Natural killer cell (primary cell): ENCODE measurements around the gene C11orf54. TPM values are rescaled to one million over a fixed set of nuclear protein-coding genes. Genes with fewer than 3 reads are reported as not detected.

ENCODE experiments used
- ATAC-seq, 3 donors: fragments of 150-1000 bp in 2 of 3; fragments of 200-7000 bp in 1 of 3; cut with Tn5 transposase; 1 replicate in 1 of 3; 2 replicates in 2 of 3; pipeline ENCODE4 v1.10.0; 2021; ENCODE audit warnings: mild to moderate bottlenecking in 2 of 3, moderate library complexity in 2 of 3
- DNase-seq, 2 donors: peaks; one replicate each; pipeline versions ENCODE4 v3.0.0 to v3.0.0-alpha.2; 2013 to 2021; ENCODE audit warnings: mixed read lengths in 1 of 2
- H3K27ac ChIP-seq: one replicate; pipeline ENCODE4 v1.5.1; 2013; ENCODE audit warnings: mild to moderate bottlenecking, low read length
- H3K27me3 ChIP-seq: one replicate; pipeline ENCODE4 v1.6.1; 2013; ENCODE audit warnings: low read length; ENCODE audit not compliant: control insufficient read depth, insufficient read depth
- H3K36me3 ChIP-seq: one replicate; pipeline ENCODE4 v1.6.1; 2013; ENCODE audit warnings: low read length; ENCODE audit not compliant: control insufficient read depth, insufficient read depth
- H3K4me1 ChIP-seq: one replicate; pipeline ENCODE4 v1.6.1; 2013; ENCODE audit warnings: low read length; ENCODE audit not compliant: control insufficient read depth, insufficient read depth
- H3K4me3 ChIP-seq: one replicate; pipeline ENCODE4 v1.5.1; 2013; ENCODE audit warnings: low read length
- H3K9me3 ChIP-seq: one replicate; pipeline ENCODE4 v1.6.1; 2013; ENCODE audit warnings: low read length; ENCODE audit not compliant: control insufficient read depth, insufficient read depth
- H3K27ac Mint-ChIP-seq, 2 donors: one replicate each; pipeline ENCODE4 v1.8.0; 2022; ENCODE audit warnings: mild to moderate bottlenecking in 2 of 2, mixed read lengths in 2 of 2, moderate library complexity in 1 of 2
- H3K27me3 Mint-ChIP-seq, 2 donors: one replicate each; pipeline ENCODE4 v1.8.0; 2022; ENCODE audit warnings: low read depth in 2 of 2, mixed read lengths in 2 of 2
- H3K36me3 Mint-ChIP-seq: one replicate; pipeline ENCODE4 v1.8.0; 2022; ENCODE audit warnings: mixed read lengths
- H3K4me1 Mint-ChIP-seq, 2 donors: one replicate each; pipeline ENCODE4 v1.8.0; 2022; ENCODE audit warnings: mixed read lengths in 2 of 2
- H3K4me3 Mint-ChIP-seq: one replicate; pipeline ENCODE4 v1.8.0; 2022; ENCODE audit warnings: mild to moderate bottlenecking, moderate library complexity, mixed read lengths
- H3K9me3 Mint-ChIP-seq, 2 donors: one replicate each; pipeline ENCODE4 v1.8.0; 2022; ENCODE audit warnings: mixed read lengths in 2 of 2
- WGBS: methylation state at CpG from one replicate; pipeline ENCODE4 v1.1.7; 2013; ENCODE audit warnings: missing lambda C conversion rate; ENCODE audit not compliant: insufficient coverage; 5-methylcytosine and 5-hydroxymethylcytosine counted together
- intact Hi-C: fragments of 100-400 bp; cut with micrococcal nuclease; formaldehyde crosslinking; loops from one replicate; pipeline ENCODE4 v1.14.2; 2022
- total RNA-seq, 4 donors: library from RNA; stranded (reverse); fragments of 120-200 nt in 1 of 4; gene quantifications; one replicate each; pipeline versions ENCODE4 v1.2.3 to v1.2.4, GENCODE V29; 2013 to 2022
- TF ChIP-seq, protein P1 (sequence below): fragments of 200-600 bp; IDR thresholded peaks from one replicate; pipeline ENCODE4 v1.8.0; 2022; ENCODE audit warnings: antibody characterized with exemption

The C11orf54 gene
- total RNA-seq, 3 donors from 2014 or later (not counting 1 experiment from before 2014, with no cell fraction given): 15.5 to 25.0 (median 22.7) TPM

DNA sequence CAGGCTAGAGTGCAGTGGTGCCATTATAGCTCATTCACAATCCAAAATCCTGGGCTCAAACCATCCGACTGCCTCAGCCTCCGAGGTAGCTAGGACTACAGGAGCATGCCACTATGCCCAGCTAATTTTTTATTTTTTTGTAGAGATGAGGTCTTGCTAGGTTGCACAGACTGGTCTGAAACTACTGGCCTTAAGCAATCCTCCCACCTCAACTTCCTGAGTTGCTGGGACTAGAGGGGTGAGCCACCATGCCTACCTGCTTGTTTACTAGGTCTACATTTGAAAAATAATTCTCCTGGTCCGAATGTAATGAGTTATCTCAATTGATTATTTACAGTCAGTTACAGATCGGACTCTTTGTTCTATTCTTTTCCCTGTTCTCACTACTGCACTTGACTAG lies 22.2 kb upstream of the C11orf54 start:
- DNase-seq (no peak), ATAC-seq (no peak)
- H3K36me3 ChIP-seq: peaks cover 22% of the 10 kb centered on the region
- H3K27me3 Mint-ChIP-seq: no peaks in the 10 kb centered on the region
- H3K4me1 Mint-ChIP-seq: peaks cover 14 to 18% of the 10 kb centered on the region in 2 donors
- WGBS: 100% methylated on average over 2 of the region's 4 CpGs
- H3K9me3 ChIP-seq: no peaks in the 10 kb centered on the region
- H3K27ac ChIP-seq: no peak overlapping the region
- TF ChIP-seq, protein P1, sequence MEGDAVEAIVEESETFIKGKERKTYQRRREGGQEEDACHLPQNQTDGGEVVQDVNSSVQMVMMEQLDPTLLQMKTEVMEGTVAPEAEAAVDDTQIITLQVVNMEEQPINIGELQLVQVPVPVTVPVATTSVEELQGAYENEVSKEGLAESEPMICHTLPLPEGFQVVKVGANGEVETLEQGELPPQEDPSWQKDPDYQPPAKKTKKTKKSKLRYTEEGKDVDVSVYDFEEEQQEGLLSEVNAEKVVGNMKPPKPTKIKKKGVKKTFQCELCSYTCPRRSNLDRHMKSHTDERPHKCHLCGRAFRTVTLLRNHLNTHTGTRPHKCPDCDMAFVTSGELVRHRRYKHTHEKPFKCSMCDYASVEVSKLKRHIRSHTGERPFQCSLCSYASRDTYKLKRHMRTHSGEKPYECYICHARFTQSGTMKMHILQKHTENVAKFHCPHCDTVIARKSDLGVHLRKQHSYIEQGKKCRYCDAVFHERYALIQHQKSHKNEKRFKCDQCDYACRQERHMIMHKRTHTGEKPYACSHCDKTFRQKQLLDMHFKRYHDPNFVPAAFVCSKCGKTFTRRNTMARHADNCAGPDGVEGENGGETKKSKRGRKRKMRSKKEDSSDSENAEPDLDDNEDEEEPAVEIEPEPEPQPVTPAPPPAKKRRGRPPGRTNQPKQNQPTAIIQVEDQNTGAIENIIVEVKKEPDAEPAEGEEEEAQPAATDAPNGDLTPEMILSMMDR: no peak
- H3K9me3 Mint-ChIP-seq: no peaks in the 10 kb centered on the region
- H3K27me3 ChIP-seq: no peaks in the 10 kb centered on the region
- H3K27ac Mint-ChIP-seq: no peak overlapping the region
- no peak overlapping the region for H3K4me3 ChIP-seq
- H3K36me3 Mint-ChIP-seq: no peaks in the 10 kb centered on the region
- H3K4me3 Mint-ChIP-seq: no peak overlapping the region
- intact Hi-C loops: no loop called here
- peaks cover 9% of the 10 kb centered on the region for H3K4me1 ChIP-seq

DNA sequence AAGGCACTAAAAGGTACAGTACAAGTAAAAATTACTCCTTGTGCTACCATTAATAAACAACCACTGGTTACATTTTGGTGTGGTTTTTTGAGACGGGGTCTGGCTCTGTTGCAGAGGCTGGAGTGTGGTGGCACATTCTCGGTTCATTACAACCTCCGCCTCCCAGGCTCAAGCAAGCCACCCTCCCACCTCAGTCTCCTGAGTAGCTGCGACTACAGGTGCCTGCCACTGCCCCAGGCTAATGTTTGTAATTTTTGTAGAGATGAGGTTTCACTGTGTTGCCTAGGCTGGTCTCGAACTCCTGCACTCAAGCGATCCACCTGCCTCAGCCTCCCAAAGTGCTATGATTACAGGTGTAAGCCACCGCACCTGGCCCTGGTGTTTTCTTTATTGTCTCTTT lies 20.9 kb upstream of the C11orf54 start:
- no peak overlapping the region for H3K4me3 ChIP-seq
- 98% methylated on average over 3 of the region's 7 CpGs for WGBS
- DNase-seq: no peak
- intact Hi-C loops: no loop called here
- no peak for ATAC-seq
- no peaks in the 10 kb centered on the region for H3K27me3 Mint-ChIP-seq
- peaks cover 23% of the 10 kb centered on the region for H3K36me3 ChIP-seq
- H3K4me1 Mint-ChIP-seq: peaks cover 14 to 18% of the 10 kb centered on the region in 2 donors
- H3K27ac Mint-ChIP-seq: no peak overlapping the region
- H3K36me3 Mint-ChIP-seq: no peaks in the 10 kb centered on the region
- H3K9me3 Mint-ChIP-seq: no peaks in the 10 kb centered on the region
- no peak overlapping the region for H3K27ac ChIP-seq
- H3K4me3 Mint-ChIP-seq: no peak overlapping the region
- peaks cover 9% of the 10 kb centered on the region for H3K4me1 ChIP-seq
- H3K9me3 ChIP-seq: no peaks in the 10 kb centered on the region
- H3K27me3 ChIP-seq: no peaks in the 10 kb centered on the region
- TF ChIP-seq, protein P1: no peak

DNA sequence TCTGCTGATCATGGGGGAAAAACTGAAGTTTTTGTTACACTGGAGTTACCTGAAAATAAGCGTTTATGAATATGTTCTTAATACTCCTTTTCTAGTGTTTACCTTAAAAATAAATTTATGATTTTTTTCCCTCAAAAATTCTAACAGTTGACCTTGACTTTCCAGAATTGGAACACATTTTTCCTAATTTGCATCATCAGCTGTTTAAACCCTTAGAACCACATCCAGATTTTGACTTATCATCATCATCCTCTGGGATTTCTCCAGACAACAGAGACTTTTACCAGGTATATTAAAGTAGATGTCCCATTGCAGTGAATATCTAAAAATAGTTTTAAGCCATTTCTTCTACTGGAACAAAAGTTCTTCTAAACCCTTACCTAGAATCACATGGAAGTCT lies 17.4 kb upstream of the C11orf54 start:
- Mint-ChIP-seq H3K36me3 (peaks cover 10% of the 10 kb centered on the region), H3K27me3 (no peaks in the 10 kb centered on the region), H3K9me3 (no peaks in the 10 kb centered on the region), H3K27ac (no peak overlapping the region), H3K4me3 (no peak overlapping the region), H3K4me1 (peaks cover 0 to 4% of the 10 kb centered on the region in 2 donors)
- WGBS: no CpG with 5 or more reads among the region's 1 CpG
- DNase-seq (no peak), ATAC-seq (no peak)
- intact Hi-C loops: no loop called here
- no peak overlapping the region for H3K27ac ChIP-seq
- no peaks in the 10 kb centered on the region for H3K4me1 ChIP-seq
- H3K36me3 ChIP-seq: peaks cover 43% of the 10 kb centered on the region
- H3K9me3 ChIP-seq: no peaks in the 10 kb centered on the region
- TF ChIP-seq, protein P1: no peak
- no peaks in the 10 kb centered on the region for H3K27me3 ChIP-seq
- no peak overlapping the region for H3K4me3 ChIP-seq
